Osteocyte (in vitro differentiated cells): ENCODE data around the gene CYB5D1. TPM values are rescaled to one million over a fixed set of nuclear protein-coding genes. Genes with fewer than 3 reads are reported as not detected.

Experiments
- DNase-seq: peaks from one replicate; pipeline ENCODE4 v3.0.0; 2021; ENCODE audit warnings: mixed read lengths; ENCODE audit not compliant: unreplicated experiment; ENCODE audit errors: extremely low spot score
- H3K27ac Mint-ChIP-seq: one replicate; pipeline ENCODE4 v1.8.0; 2021; ENCODE audit warnings: mild to moderate bottlenecking, mixed read lengths; ENCODE audit not compliant: unreplicated experiment
- H3K27me3 Mint-ChIP-seq: one replicate; pipeline ENCODE4 v1.8.0; 2021; ENCODE audit warnings: mixed read lengths; ENCODE audit not compliant: unreplicated experiment
- H3K36me3 Mint-ChIP-seq: one replicate; pipeline ENCODE4 v1.8.0; 2021; ENCODE audit warnings: mixed read lengths; ENCODE audit not compliant: unreplicated experiment
- H3K4me1 Mint-ChIP-seq: one replicate; pipeline ENCODE4 v1.8.0; 2021; ENCODE audit warnings: mixed read lengths; ENCODE audit not compliant: unreplicated experiment
- H3K4me3 Mint-ChIP-seq: one replicate; pipeline ENCODE4 v1.8.0; 2021; ENCODE audit warnings: mild to moderate bottlenecking, moderate library complexity, mixed read lengths; ENCODE audit not compliant: unreplicated experiment
- H3K9me3 Mint-ChIP-seq: one replicate; pipeline ENCODE4 v1.8.0; 2021; ENCODE audit warnings: mixed read lengths; ENCODE audit not compliant: unreplicated experiment
- total RNA-seq: library from RNA; stranded (reverse); gene quantifications from 2 replicates; pipeline ENCODE4 v1.2.1, GENCODE V29; 2021
- TF ChIP-seq, protein P1 (sequence below): fragments of 200-600 bp; sonication (generic); IDR thresholded peaks from 2 replicates; pipeline ENCODE4 v1.5.0; 2021; ENCODE audit warnings: antibody characterized with exemption, mild to moderate bottlenecking, moderate library complexity

CYB5D1 gene
- total RNA-seq, 1 donor from 2014 or later = 8.5 TPM

DNA sequence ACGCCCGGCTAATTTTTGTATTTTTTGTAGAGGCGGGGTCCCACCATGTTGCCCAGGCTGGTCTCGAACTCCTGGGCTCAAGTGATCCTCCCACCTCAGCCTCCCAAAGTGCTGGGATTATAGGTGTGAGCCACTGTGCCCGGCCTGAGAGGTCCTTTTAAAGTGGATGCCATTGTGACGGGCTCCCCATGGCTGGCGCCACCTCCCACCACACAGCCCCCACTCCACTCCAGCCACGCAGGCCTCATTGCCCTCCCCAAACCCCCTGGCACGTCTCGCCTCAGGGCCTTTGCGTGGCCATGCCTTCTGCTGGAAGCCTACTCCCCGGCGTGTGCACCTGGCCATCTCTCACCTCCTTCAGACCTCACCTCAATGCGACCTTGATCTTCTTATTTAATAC lies 35.7 kb upstream of the CYB5D1 start:
- H3K4me1 Mint-ChIP-seq = no peaks in the 10 kb centered on the region
- no peak overlapping the region for H3K4me3 Mint-ChIP-seq
- H3K36me3 Mint-ChIP-seq = no peaks in the 10 kb centered on the region
- H3K27ac Mint-ChIP-seq = no peak overlapping the region
- H3K9me3 Mint-ChIP-seq = no peaks in the 10 kb centered on the region
- DNase-seq = no peak
- TF ChIP-seq, protein P1, sequence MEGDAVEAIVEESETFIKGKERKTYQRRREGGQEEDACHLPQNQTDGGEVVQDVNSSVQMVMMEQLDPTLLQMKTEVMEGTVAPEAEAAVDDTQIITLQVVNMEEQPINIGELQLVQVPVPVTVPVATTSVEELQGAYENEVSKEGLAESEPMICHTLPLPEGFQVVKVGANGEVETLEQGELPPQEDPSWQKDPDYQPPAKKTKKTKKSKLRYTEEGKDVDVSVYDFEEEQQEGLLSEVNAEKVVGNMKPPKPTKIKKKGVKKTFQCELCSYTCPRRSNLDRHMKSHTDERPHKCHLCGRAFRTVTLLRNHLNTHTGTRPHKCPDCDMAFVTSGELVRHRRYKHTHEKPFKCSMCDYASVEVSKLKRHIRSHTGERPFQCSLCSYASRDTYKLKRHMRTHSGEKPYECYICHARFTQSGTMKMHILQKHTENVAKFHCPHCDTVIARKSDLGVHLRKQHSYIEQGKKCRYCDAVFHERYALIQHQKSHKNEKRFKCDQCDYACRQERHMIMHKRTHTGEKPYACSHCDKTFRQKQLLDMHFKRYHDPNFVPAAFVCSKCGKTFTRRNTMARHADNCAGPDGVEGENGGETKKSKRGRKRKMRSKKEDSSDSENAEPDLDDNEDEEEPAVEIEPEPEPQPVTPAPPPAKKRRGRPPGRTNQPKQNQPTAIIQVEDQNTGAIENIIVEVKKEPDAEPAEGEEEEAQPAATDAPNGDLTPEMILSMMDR = no peak
- H3K27me3 Mint-ChIP-seq = peaks cover 44% of the 10 kb centered on the region

DNA sequence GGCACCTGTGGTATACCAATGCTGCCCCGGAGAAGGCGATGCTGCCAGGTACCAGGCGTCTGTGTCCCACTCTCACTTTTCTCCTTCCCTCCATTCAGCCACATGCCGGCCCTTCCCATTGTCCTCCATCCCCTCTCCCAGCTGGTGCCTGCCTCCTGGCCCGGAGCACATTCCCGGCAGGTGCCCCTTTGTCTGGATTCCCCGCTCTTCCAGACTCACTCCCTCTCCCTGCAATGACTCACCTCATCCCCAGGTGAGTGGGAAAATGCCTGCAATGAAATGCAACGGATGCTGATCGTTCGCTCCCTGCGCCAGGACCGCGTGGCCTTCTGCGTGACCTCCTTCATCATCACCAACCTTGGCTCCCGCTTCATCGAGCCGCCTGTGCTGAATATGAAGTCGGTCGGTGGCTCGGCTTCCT lies 34.2 kb upstream of the CYB5D1 start:
- H3K36me3 Mint-ChIP-seq = no peaks in the 10 kb centered on the region
- no peaks in the 10 kb centered on the region for H3K4me1 Mint-ChIP-seq

DNA sequence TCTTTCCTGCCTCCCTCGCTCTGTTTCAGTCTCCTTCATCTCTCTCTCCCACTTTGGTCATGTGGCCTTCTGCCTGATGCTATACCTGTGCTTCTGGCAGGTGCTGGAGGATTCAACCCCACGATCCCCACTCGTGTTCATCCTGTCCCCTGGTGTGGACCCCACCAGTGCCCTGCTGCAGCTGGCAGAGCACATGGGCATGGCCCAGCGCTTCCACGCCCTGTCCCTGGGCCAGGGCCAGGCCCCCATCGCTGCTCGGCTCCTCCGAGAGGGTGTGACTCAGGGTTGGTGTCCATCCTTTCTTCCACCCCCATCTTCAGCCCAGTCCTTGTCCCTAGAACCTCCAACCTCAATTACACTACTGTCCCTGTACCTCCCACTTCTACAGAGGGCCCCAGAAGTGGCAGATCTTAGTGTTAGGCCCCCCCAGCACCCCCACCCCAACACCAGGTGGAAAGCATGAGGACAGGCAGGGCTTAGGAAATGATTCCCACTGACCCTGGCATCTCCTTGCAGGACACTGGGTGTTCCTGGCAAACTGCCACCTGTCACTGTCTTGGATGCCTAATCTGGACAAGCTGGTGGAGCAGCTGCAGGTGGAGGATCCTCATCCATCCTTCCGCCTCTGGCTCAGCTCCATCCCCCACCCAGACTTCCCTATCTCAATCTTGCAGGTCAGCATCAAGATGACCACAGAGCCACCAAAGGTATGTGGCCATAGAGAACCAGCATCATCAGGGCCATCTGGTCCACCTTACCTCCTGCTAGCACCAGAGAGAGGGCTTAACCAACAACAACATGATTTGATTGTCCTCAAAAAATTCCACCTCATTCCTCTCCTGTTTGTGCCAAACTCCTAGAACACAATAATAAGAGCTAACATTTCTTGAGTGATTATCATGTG lies 33.5 kb upstream of the CYB5D1 start:
- H3K36me3 Mint-ChIP-seq = no peaks in the 10 kb centered on the region
- H3K27ac Mint-ChIP-seq = no peak overlapping the region
- no peak for DNase-seq
- no peaks in the 10 kb centered on the region for H3K4me1 Mint-ChIP-seq
- H3K4me3 Mint-ChIP-seq = no peak overlapping the region
- TF ChIP-seq, protein P1 = no peak
- H3K9me3 Mint-ChIP-seq = no peaks in the 10 kb centered on the region
- H3K27me3 Mint-ChIP-seq = peaks cover 53% of the 10 kb centered on the region

More for the DNA sequence above, 34.2 kb upstream of the CYB5D1 start:
- TF ChIP-seq, protein P1 = no peak
- DNase-seq = no peak
- no peak overlapping the region for H3K4me3 Mint-ChIP-seq
- no peak overlapping the region for H3K27ac Mint-ChIP-seq
- H3K27me3 Mint-ChIP-seq = peaks cover 53% of the 10 kb centered on the region
- no peaks in the 10 kb centered on the region for H3K9me3 Mint-ChIP-seq

DNA sequence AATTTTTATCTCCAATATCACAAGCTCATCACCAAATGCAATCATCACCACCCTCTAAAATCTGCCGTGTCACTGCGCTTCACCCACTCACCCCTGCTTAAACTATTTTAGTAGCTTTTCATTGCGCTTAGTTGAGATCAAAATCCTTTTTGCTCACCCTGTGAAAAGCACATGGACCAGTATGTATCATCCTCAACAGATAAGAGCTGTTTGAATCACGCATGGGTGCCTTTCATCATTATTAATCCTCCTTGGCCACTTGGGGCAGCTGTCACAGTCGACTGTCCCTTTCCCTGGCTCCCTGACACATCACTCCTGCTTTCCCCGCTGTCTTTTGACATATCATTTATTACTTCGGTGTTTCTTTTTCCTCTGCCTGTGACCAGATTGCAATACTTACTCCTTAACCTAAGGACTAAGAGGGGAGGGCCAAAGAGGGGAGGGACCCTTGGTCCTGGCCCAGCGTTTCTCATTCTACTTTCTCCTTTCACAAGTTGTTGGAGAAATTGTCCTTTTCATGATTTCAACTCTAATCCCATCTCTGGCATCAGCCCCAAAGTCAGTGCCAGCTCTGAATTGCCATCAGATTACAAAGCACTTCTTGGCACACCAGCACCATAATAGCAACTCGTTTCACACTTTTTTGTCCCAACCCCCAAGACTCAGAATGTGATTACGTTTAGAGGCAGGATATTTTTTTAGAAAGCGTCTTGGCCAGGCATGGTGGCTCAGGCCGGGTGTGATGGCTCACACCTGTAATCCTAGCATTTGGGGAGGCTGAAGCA lies 32.4 kb upstream of the CYB5D1 start:
- Mint-ChIP-seq H3K27me3 (peaks cover 51% of the 10 kb centered on the region), H3K4me1 (no peaks in the 10 kb centered on the region), H3K27ac (no peak overlapping the region), H3K9me3 (no peaks in the 10 kb centered on the region), H3K36me3 (no peaks in the 10 kb centered on the region), H3K4me3 (no peak overlapping the region)
- TF ChIP-seq, protein P1 = no peak
- no peak for DNase-seq

DNA sequence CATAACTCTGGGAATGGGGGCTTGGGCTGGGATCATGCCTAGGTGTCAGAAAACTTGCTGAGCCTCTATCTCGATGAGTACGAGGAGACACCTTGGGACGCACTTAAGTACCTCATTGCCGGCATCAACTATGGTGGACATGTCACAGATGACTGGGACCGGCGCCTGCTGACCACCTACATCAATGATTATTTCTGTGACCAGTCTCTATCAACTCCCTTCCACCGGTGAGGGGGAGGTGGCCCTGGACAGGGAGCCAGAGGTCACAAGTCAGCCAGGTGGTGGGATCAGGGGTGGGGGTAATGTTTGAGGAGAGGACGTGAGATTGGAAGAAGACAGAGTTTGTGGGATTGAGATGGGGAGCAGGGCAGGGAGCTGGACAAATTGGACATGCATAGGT lies 27.2 kb upstream of the CYB5D1 start:
- no peak for DNase-seq
- Mint-ChIP-seq H3K27ac (no peak overlapping the region), H3K9me3 (no peaks in the 10 kb centered on the region), H3K27me3 (peaks cover 37% of the 10 kb centered on the region), H3K36me3 (no peaks in the 10 kb centered on the region), H3K4me1 (peaks cover 16% of the 10 kb centered on the region), H3K4me3 (no peak overlapping the region)
- TF ChIP-seq, protein P1 = no peak
